ENCODE measurements around the gene OGN.
A peak's percentile ranks its signal among the peaks of the same experiment; 100 is the strongest.

OGN gene

GRCh38 chr9:92385953-92386352 lies 18.4 kb downstream of the OGN start:
- CTCF ChIA-PET, result no interaction called here
- DNase-seq, result no peak
- 100% methylated on average over 2 of the region's 4 CpGs for WGBS (ENCODE audit: insufficient coverage)

GRCh38 chr9:92385477-92385876 lies 18.9 kb downstream of the OGN start:
- Histone ChIP-seq H3K4me3 (ENCODE audit: control insufficient read depth in 1 of 7, extremely low read depth in 1 of 7, insufficient read depth in 4 of 7, low read depth in 2 of 7, low read length in 6 of 7) (no peak overlapping the region), H3K9me3 (ENCODE audit: control extremely low read depth in 1 of 5, control insufficient read depth in 4 of 5, insufficient read depth in 2 of 5, low read depth in 1 of 5, low read length in 4 of 5) (no peaks in the 10 kb centered on the region), H3K4me1 (ENCODE audit: control extremely low read depth in 1 of 4, control insufficient read depth in 4 of 4, insufficient read depth in 4 of 4, low read length in 3 of 4) (peaks cover 0 to 5% (median 2%) of the 10 kb centered on the region in 4 experiments), H3K27me3 (replicated peaks in 2 of 5; ENCODE audit: control insufficient read depth in 4 of 5, insufficient read depth in 5 of 5, low read length in 4 of 5) (no peaks in the 10 kb centered on the region), H3K36me3 (ENCODE audit: control insufficient read depth in 4 of 4, insufficient read depth in 4 of 4, low read length in 3 of 4) (no peaks in the 10 kb centered on the region), H3K27ac (ENCODE audit: insufficient read depth in 1 of 2, low read depth in 1 of 2, low read length in 2 of 2, poor library complexity in 1 of 2, severe bottlenecking in 2 of 2) (no peak overlapping the region)
- WGBS (ENCODE audit: insufficient coverage), result 100% methylated on average over 5 of the region's 6 CpGs
- CTCF ChIA-PET, result no interaction called here
- POLR2A ChIA-PET, result interaction anchor here (0.6 kb wide), 1 partner anchor 14 kb away, joined by 3 read pairs; no protein-coding TSS in a partner anchor
- no peak for DNase-seq

More at GRCh38 chr9:92385953-92386352, 18.4 kb downstream of the OGN start:
- no peaks in the 10 kb centered on the region for H3K27me3 ChIP-seq (replicated peaks in 2 of 5; ENCODE audit: control insufficient read depth in 4 of 5, insufficient read depth in 5 of 5, low read length in 4 of 5)
- H3K36me3 ChIP-seq (ENCODE audit: control insufficient read depth in 4 of 4, insufficient read depth in 4 of 4, low read length in 3 of 4), result no peaks in the 10 kb centered on the region
- H3K9me3 ChIP-seq (ENCODE audit: control extremely low read depth in 1 of 5, control insufficient read depth in 4 of 5, insufficient read depth in 2 of 5, low read depth in 1 of 5, low read length in 4 of 5), result no peaks in the 10 kb centered on the region
- H3K27ac ChIP-seq (ENCODE audit: insufficient read depth in 1 of 2, low read depth in 1 of 2, low read length in 2 of 2, poor library complexity in 1 of 2, severe bottlenecking in 2 of 2), result no peak overlapping the region
- H3K4me3 ChIP-seq (ENCODE audit: control insufficient read depth in 1 of 7, extremely low read depth in 1 of 7, insufficient read depth in 4 of 7, low read depth in 2 of 7, low read length in 6 of 7), result no peak overlapping the region
- peaks cover 0 to 5% (median 0%) of the 10 kb centered on the region in 4 experiments for H3K4me1 ChIP-seq (ENCODE audit: control extremely low read depth in 1 of 4, control insufficient read depth in 4 of 4, insufficient read depth in 4 of 4, low read length in 3 of 4)
- POLR2A ChIA-PET, result interaction anchor here (0.6 kb wide), 1 partner anchor 13 kb away, joined by 3 read pairs; no protein-coding TSS in a partner anchor

- Histone ChIP-seq H3K27me3 (replicated peaks in 2 of 5; ENCODE audit: control insufficient read depth in 4 of 5, insufficient read depth in 5 of 5, low read length in 4 of 5) (no peaks in the 10 kb centered on the region), H3K4me3 (ENCODE audit: control insufficient read depth in 1 of 7, extremely low read depth in 1 of 7, insufficient read depth in 4 of 7, low read depth in 2 of 7, low read length in 6 of 7) (no peak overlapping the region), H3K9me3 (ENCODE audit: control extremely low read depth in 1 of 5, control insufficient read depth in 4 of 5, insufficient read depth in 2 of 5, low read depth in 1 of 5, low read length in 4 of 5) (no peaks in the 10 kb centered on the region), H3K4me1 (ENCODE audit: control extremely low read depth in 1 of 4, control insufficient read depth in 4 of 4, insufficient read depth in 4 of 4, low read length in 3 of 4) (peaks cover 0 to 7% (median 4%) of the 10 kb centered on the region in 4 experiments), H3K36me3 (ENCODE audit: control insufficient read depth in 4 of 4, insufficient read depth in 4 of 4, low read length in 3 of 4) (no peaks in the 10 kb centered on the region), H3K27ac (ENCODE audit: insufficient read depth in 1 of 2, low read depth in 1 of 2, low read length in 2 of 2, poor library complexity in 1 of 2, severe bottlenecking in 2 of 2) (no peak overlapping the region)
- DNase-seq, result no peak
- WGBS (ENCODE audit: insufficient coverage), result 76% methylated on average over 2 of the region's 3 CpGs
- CTCF ChIA-PET, result no interaction called here
- POLR2A ChIA-PET, result no interaction called here
Observed at GRCh38 chr9:92385001-92385400, 19.4 kb downstream of the OGN start.

GRCh38 chr9:92384375-92384774 lies 20.0 kb downstream of the OGN start:
- H3K36me3 ChIP-seq (ENCODE audit: control insufficient read depth in 4 of 4, insufficient read depth in 4 of 4, low read length in 3 of 4), result no peaks in the 10 kb centered on the region
- H3K9me3 ChIP-seq (ENCODE audit: control extremely low read depth in 1 of 5, control insufficient read depth in 4 of 5, insufficient read depth in 2 of 5, low read depth in 1 of 5, low read length in 4 of 5), result no peaks in the 10 kb centered on the region
- peaks cover 0 to 10% (median 6%) of the 10 kb centered on the region in 4 experiments for H3K4me1 ChIP-seq (ENCODE audit: control extremely low read depth in 1 of 4, control insufficient read depth in 4 of 4, insufficient read depth in 4 of 4, low read length in 3 of 4)
- WGBS (ENCODE audit: insufficient coverage), result no CpG with 5 or more reads among the region's 1 CpG
- no peak for DNase-seq
- H3K27me3 ChIP-seq (replicated peaks in 2 of 5; ENCODE audit: control insufficient read depth in 4 of 5, insufficient read depth in 5 of 5, low read length in 4 of 5), result no peaks in the 10 kb centered on the region
- no peak overlapping the region for H3K27ac ChIP-seq (ENCODE audit: insufficient read depth in 1 of 2, low read depth in 1 of 2, low read length in 2 of 2, poor library complexity in 1 of 2, severe bottlenecking in 2 of 2)
- POLR2A ChIA-PET, result no interaction called here
- H3K4me3 ChIP-seq (ENCODE audit: control insufficient read depth in 1 of 7, extremely low read depth in 1 of 7, insufficient read depth in 4 of 7, low read depth in 2 of 7, low read length in 6 of 7), result no peak overlapping the region
- CTCF ChIA-PET, result no interaction called here

GRCh38 chr9:92381775-92382174 lies 22.6 kb downstream of the OGN start:
- POLR2A ChIA-PET, result no interaction called here
- CTCF ChIA-PET, result no interaction called here

GRCh38 chr9:92380603-92381002 lies 23.8 kb downstream of the OGN start:
- H3K4me3 ChIP-seq (ENCODE audit: control insufficient read depth in 1 of 7, extremely low read depth in 1 of 7, insufficient read depth in 4 of 7, low read depth in 2 of 7, low read length in 6 of 7), result no peak overlapping the region
- WGBS (ENCODE audit: insufficient coverage), result no CpG with 5 or more reads among the region's 2 CpGs
- POLR2A ChIA-PET, result no interaction called here
- no peaks in the 10 kb centered on the region for H3K27me3 ChIP-seq (replicated peaks in 2 of 5; ENCODE audit: control insufficient read depth in 4 of 5, insufficient read depth in 5 of 5, low read length in 4 of 5)
- no peak overlapping the region for H3K27ac ChIP-seq (ENCODE audit: insufficient read depth in 1 of 2, low read depth in 1 of 2, low read length in 2 of 2, poor library complexity in 1 of 2, severe bottlenecking in 2 of 2)
- no peak for DNase-seq
- CTCF ChIA-PET, result interaction anchor here (0.6 to 0.9 kb wide), 2 partner anchors 27 to 38 kb away, joined by 3 read pairs; no protein-coding TSS in a partner anchor
- peaks cover 0 to 13% (median 7%) of the 10 kb centered on the region in 4 experiments for H3K4me1 ChIP-seq (ENCODE audit: control extremely low read depth in 1 of 4, control insufficient read depth in 4 of 4, insufficient read depth in 4 of 4, low read length in 3 of 4)
- no peaks in the 10 kb centered on the region for H3K36me3 ChIP-seq (ENCODE audit: control insufficient read depth in 4 of 4, insufficient read depth in 4 of 4, low read length in 3 of 4)
- H3K9me3 ChIP-seq (ENCODE audit: control extremely low read depth in 1 of 5, control insufficient read depth in 4 of 5, insufficient read depth in 2 of 5, low read depth in 1 of 5, low read length in 4 of 5), result peaks cover 0 to 5% (median 1%) of the 10 kb centered on the region in 5 experiments

More at GRCh38 chr9:92381775-92382174, 22.6 kb downstream of the OGN start:
- Histone ChIP-seq H3K27me3 (replicated peaks in 2 of 5; ENCODE audit: control insufficient read depth in 4 of 5, insufficient read depth in 5 of 5, low read length in 4 of 5) (no peaks in the 10 kb centered on the region), H3K27ac (ENCODE audit: insufficient read depth in 1 of 2, low read depth in 1 of 2, low read length in 2 of 2, poor library complexity in 1 of 2, severe bottlenecking in 2 of 2) (no peak overlapping the region), H3K4me3 (ENCODE audit: control insufficient read depth in 1 of 7, extremely low read depth in 1 of 7, insufficient read depth in 4 of 7, low read depth in 2 of 7, low read length in 6 of 7) (no peak overlapping the region), H3K4me1 (ENCODE audit: control extremely low read depth in 1 of 4, control insufficient read depth in 4 of 4, insufficient read depth in 4 of 4, low read length in 3 of 4) (peaks cover 0 to 13% (median 7%) of the 10 kb centered on the region in 4 experiments), H3K36me3 (ENCODE audit: control insufficient read depth in 4 of 4, insufficient read depth in 4 of 4, low read length in 3 of 4) (no peaks in the 10 kb centered on the region), H3K9me3 (ENCODE audit: control extremely low read depth in 1 of 5, control insufficient read depth in 4 of 5, insufficient read depth in 2 of 5, low read depth in 1 of 5, low read length in 4 of 5) (no peaks in the 10 kb centered on the region)
- WGBS (ENCODE audit: insufficient coverage), result no CpG with 5 or more reads among the region's 2 CpGs
- peak in 2 of 3 donors; percentile 44 to 61 for DNase-seq

GRCh38 chr9:92378865-92379560 lies 25.4 kb downstream of the OGN start:
- ChIA-PET POLR2A (no interaction called here), CTCF (interaction anchor here (1.0 kb wide), 1 partner anchor 12 kb away, joined by 3 read pairs; no protein-coding TSS in a partner anchor)
- peaks cover 0 to 6% (median 5%) of the 10 kb centered on the region in 5 experiments for H3K9me3 ChIP-seq (ENCODE audit: control extremely low read depth in 1 of 5, control insufficient read depth in 4 of 5, insufficient read depth in 2 of 5, low read depth in 1 of 5, low read length in 4 of 5)
- H3K4me3 ChIP-seq (ENCODE audit: control insufficient read depth in 1 of 7, extremely low read depth in 1 of 7, insufficient read depth in 4 of 7, low read depth in 2 of 7, low read length in 6 of 7), result no peak overlapping the region
- WGBS (ENCODE audit: insufficient coverage), result 100% methylated on average over 1 of the region's 7 CpGs
- no peak overlapping the region for H3K27ac ChIP-seq (ENCODE audit: insufficient read depth in 1 of 2, low read depth in 1 of 2, low read length in 2 of 2, poor library complexity in 1 of 2, severe bottlenecking in 2 of 2)
- no peaks in the 10 kb centered on the region for H3K27me3 ChIP-seq (replicated peaks in 2 of 5; ENCODE audit: control insufficient read depth in 4 of 5, insufficient read depth in 5 of 5, low read length in 4 of 5)
- DNase-seq, result no peak
- peaks cover 0 to 13% (median 7%) of the 10 kb centered on the region in 4 experiments for H3K4me1 ChIP-seq (ENCODE audit: control extremely low read depth in 1 of 4, control insufficient read depth in 4 of 4, insufficient read depth in 4 of 4, low read length in 3 of 4)
- peaks cover 0 to 2% (median 0%) of the 10 kb centered on the region in 4 experiments for H3K36me3 ChIP-seq (ENCODE audit: control insufficient read depth in 4 of 4, insufficient read depth in 4 of 4, low read length in 3 of 4)
